ENCODE measurements around the gene RTN3. TPM values are rescaled to one million over a fixed set of nuclear protein-coding genes. Genes with fewer than 3 reads are reported as not detected.

The RTN3 gene
- total RNA-seq, 2 donors from 2014 or later = 128 to 160 TPM

- WGBS, 2 experiments (ENCODE audit: insufficient coverage in 1 of 2, insufficient read length in 1 of 2) = 85 to 95% methylated on average over 4 to 10 of the region's 10 CpGs
- Histone ChIP-seq H3K4me1 (ENCODE audit: control insufficient read depth, insufficient read depth, low read length) (no peaks in the 10 kb centered on the region), H3K9ac (ENCODE audit: extremely low read depth, low read length, poor library complexity, severe bottlenecking) (no peak overlapping the region), H3K36me3 (ENCODE audit: control insufficient read depth, insufficient read depth, low read length) (no peaks in the 10 kb centered on the region), H3K4me3 (ENCODE audit: low read length) (no peak overlapping the region), H3K27me3 (ENCODE audit: control insufficient read depth, insufficient read depth, low read length, poor library complexity, severe bottlenecking) (no peaks in the 10 kb centered on the region), H3K27ac (ENCODE audit: low read depth, low read length) (no peak overlapping the region), H3K9me3 (ENCODE audit: control insufficient read depth, low read length) (no peaks in the 10 kb centered on the region)
- no peak overlapping the region for H3K4me3 Mint-ChIP-seq
- DNase-seq = peak; percentile 52
- peaks cover 2% of the 10 kb centered on the region for H3K36me3 Mint-ChIP-seq (ENCODE audit: low read depth)
- H3K27me3 Mint-ChIP-seq (ENCODE audit: insufficient read depth) = peaks cover 2% of the 10 kb centered on the region
- H3K27ac Mint-ChIP-seq = no peak overlapping the region
- H3K9me3 Mint-ChIP-seq = peaks cover 2% of the 10 kb centered on the region
- H3K4me1 Mint-ChIP-seq = no peaks in the 10 kb centered on the region
- no peak for TF ChIP-seq CTCF (conservative IDR thresholded peaks at IDR 0.05)
Observed at GRCh38 chr11:63802637-63803414, 121.5 kb downstream of the RTN3 start.

- H3K27me3 Mint-ChIP-seq (ENCODE audit: insufficient read depth) = peaks cover 2% of the 10 kb centered on the region
- 88 to 100% methylated on average over 5 to 6 of the region's 6 CpGs for WGBS, 2 experiments (ENCODE audit: insufficient coverage in 1 of 2, insufficient read length in 1 of 2)
- no peak overlapping the region for H3K4me3 Mint-ChIP-seq
- Histone ChIP-seq H3K27me3 (ENCODE audit: control insufficient read depth, insufficient read depth, low read length, poor library complexity, severe bottlenecking) (no peaks in the 10 kb centered on the region), H3K27ac (ENCODE audit: low read depth, low read length) (no peak overlapping the region), H3K36me3 (ENCODE audit: control insufficient read depth, insufficient read depth, low read length) (no peaks in the 10 kb centered on the region), H3K4me1 (ENCODE audit: control insufficient read depth, insufficient read depth, low read length) (no peaks in the 10 kb centered on the region), H3K9ac (ENCODE audit: extremely low read depth, low read length, poor library complexity, severe bottlenecking) (no peak overlapping the region), H3K9me3 (ENCODE audit: control insufficient read depth, low read length) (no peaks in the 10 kb centered on the region), H3K4me3 (ENCODE audit: low read length) (no peak overlapping the region)
- peaks cover 2% of the 10 kb centered on the region for H3K9me3 Mint-ChIP-seq
- peaks cover 2% of the 10 kb centered on the region for H3K36me3 Mint-ChIP-seq (ENCODE audit: low read depth)
- H3K4me1 Mint-ChIP-seq = no peaks in the 10 kb centered on the region
- DNase-seq = no peak
- no peak for TF ChIP-seq CTCF (conservative IDR thresholded peaks at IDR 0.05)
- no peak overlapping the region for H3K27ac Mint-ChIP-seq
Observed at GRCh38 chr11:63804259-63804658, 123.0 kb downstream of the RTN3 start.

GRCh38 chr11:63805844-63806415 is 124.6 kb downstream of the RTN3 start:
- no peak overlapping the region for H3K9ac ChIP-seq (ENCODE audit: extremely low read depth, low read length, poor library complexity, severe bottlenecking)
- no peak for DNase-seq
- no peaks in the 10 kb centered on the region for H3K9me3 ChIP-seq (ENCODE audit: control insufficient read depth, low read length)
- peaks cover 2% of the 10 kb centered on the region for H3K9me3 Mint-ChIP-seq
- peaks cover 2% of the 10 kb centered on the region for H3K27me3 Mint-ChIP-seq (ENCODE audit: insufficient read depth)
- no peak overlapping the region for H3K27ac Mint-ChIP-seq
- no peak overlapping the region for H3K27ac ChIP-seq (ENCODE audit: low read depth, low read length)
- no peak overlapping the region for H3K4me3 Mint-ChIP-seq
- WGBS, 2 experiments (ENCODE audit: insufficient coverage in 1 of 2, insufficient read length in 1 of 2) = 94 to 95% methylated on average over 8 to 9 of the region's 9 CpGs
- peaks cover 2% of the 10 kb centered on the region for H3K36me3 Mint-ChIP-seq (ENCODE audit: low read depth)
- no peaks in the 10 kb centered on the region for H3K4me1 Mint-ChIP-seq
- no peaks in the 10 kb centered on the region for H3K4me1 ChIP-seq (ENCODE audit: control insufficient read depth, insufficient read depth, low read length)
- no peak for TF ChIP-seq CTCF (conservative IDR thresholded peaks at IDR 0.05)
- H3K27me3 ChIP-seq (ENCODE audit: control insufficient read depth, insufficient read depth, low read length, poor library complexity, severe bottlenecking) = no peaks in the 10 kb centered on the region
- no peaks in the 10 kb centered on the region for H3K36me3 ChIP-seq (ENCODE audit: control insufficient read depth, insufficient read depth, low read length)
- H3K4me3 ChIP-seq (ENCODE audit: low read length) = no peak overlapping the region

Other genes with a start within 250 kb of the RTN3 start
- gene PLAAT5, start 190.3 kb upstream of the RTN3 start, total RNA-seq = 10 to 100 TPM; 14.0 to 18.1 TPM
- 10 to 100 TPM in 1 of 2 donors, 1 to 10 TPM in 1; 6.7 to 15.9 TPM for gene LGALS12, start 175.4 kb upstream of the RTN3 start, total RNA-seq
- under 1 TPM in 1 of 2 donors, not detected in 1; 0.58 TPM for gene PLAAT4, start 144.7 kb upstream of the RTN3 start, total RNA-seq
- gene PLAAT2, start 118.1 kb upstream of the RTN3 start, total RNA-seq = not detected
- gene PLAAT3, start 67.1 kb upstream of the RTN3 start, total RNA-seq = 10 to 100 TPM; 33.5 to 45.9 TPM
- gene ATL3, start 10.1 kb upstream of the RTN3 start, total RNA-seq = 10 to 100 TPM; 33.8 to 38.0 TPM
- gene ZFTA, start 87.3 kb downstream of the RTN3 start, total RNA-seq = 10 to 100 TPM; 31.9 to 38.0 TPM
- gene SPINDOC, start 132.0 kb downstream of the RTN3 start, total RNA-seq = 100 to 1,000 TPM in 1 of 2 donors, 10 to 100 TPM in 1; 96.1 to 103 TPM
- 10 to 100 TPM; 39.7 to 39.8 TPM for gene MARK2, start 157.6 kb downstream of the RTN3 start, total RNA-seq
- gene RCOR2, start 235.7 kb downstream of the RTN3 start, total RNA-seq = 10 to 100 TPM; 45.0 to 51.4 TPM